ENCODE results near the gene TNC.

Gene TNC

DNA sequence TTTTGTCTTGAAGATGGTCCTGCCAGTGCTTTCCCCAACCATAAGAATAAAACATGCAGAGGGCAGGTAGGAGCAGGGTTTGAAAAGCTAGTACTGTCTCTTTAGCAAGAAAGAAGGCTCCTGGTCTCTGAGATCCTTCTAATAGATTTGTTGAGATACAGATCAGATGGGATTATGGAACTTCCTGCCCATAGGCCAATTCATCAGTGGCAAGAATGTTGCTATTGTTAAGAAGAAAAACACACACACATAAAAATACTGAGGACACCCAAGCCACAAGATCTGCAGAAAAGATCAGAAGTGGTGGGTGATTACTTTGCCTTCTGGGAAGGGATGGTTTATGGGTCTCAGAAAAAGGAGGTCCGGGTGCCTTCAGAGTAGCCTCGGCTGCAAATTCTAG lies 59.8 kb downstream of the TNC start:
- TF ChIP-seq, protein P1, sequence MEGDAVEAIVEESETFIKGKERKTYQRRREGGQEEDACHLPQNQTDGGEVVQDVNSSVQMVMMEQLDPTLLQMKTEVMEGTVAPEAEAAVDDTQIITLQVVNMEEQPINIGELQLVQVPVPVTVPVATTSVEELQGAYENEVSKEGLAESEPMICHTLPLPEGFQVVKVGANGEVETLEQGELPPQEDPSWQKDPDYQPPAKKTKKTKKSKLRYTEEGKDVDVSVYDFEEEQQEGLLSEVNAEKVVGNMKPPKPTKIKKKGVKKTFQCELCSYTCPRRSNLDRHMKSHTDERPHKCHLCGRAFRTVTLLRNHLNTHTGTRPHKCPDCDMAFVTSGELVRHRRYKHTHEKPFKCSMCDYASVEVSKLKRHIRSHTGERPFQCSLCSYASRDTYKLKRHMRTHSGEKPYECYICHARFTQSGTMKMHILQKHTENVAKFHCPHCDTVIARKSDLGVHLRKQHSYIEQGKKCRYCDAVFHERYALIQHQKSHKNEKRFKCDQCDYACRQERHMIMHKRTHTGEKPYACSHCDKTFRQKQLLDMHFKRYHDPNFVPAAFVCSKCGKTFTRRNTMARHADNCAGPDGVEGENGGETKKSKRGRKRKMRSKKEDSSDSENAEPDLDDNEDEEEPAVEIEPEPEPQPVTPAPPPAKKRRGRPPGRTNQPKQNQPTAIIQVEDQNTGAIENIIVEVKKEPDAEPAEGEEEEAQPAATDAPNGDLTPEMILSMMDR (IDR thresholded peaks at IDR 0.05; ENCODE audit: low read depth, low read length) = no peak
- in situ Hi-C loops (cut with HindIII; ENCODE audit: low sequenced_read_pairs) = no loop called here
- no peak for DNase-seq (ENCODE audit: low read depth, low spot score)
- no peak overlapping the region for H3K4me3 ChIP-seq (ENCODE audit: low read depth, low read length)

DNA sequence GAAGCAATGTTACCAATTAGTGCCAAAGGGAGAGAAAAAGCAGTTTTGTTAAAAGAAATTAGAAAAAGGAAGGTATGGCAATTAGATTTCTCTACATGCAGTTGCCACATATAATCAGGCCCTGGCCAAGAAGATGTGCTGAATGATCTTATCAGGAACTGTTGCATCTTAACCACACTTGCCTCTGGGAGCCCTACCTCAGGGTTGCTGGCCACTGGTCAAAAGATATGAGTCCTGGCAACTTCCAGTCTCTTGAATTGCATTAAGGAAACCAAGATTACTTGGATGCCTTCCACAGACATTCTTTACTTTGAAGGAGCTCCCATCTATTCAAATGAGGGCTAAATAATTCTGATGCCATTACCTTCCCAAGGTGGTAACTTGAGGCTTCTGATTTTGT lies 60.4 kb downstream of the TNC start:
- DNase-seq (ENCODE audit: low read depth, low spot score) = peak; percentile 49
- TF ChIP-seq, protein P1 (IDR thresholded peaks at IDR 0.05; ENCODE audit: low read depth, low read length) = no peak
- in situ Hi-C loops (cut with HindIII; ENCODE audit: low sequenced_read_pairs) = no loop called here

DNA sequence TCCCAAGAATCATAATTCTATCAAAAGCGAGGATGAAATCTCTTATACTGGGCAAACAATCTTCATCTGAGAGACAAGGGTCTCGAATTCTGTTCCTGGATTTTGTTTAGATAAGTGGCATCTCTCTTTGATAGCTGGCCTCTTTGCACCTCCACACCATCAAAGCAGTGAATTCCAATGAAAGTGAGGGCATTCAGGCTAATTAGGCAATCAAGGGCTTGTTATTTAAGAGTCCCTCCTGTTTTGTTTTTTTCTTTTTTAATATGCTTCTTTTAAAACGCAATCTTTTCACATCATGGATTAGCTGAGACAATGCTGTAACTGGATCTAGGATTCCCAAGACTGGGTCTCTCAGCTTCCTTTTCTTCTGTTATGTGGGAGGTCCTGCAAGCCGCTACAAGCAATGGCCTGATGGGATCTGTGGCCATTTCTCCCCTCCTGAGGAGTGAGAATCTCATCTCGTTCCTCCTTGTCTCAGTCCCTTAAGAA lies 67.9 kb downstream of the TNC start:
- in situ Hi-C loops (cut with HindIII; ENCODE audit: low sequenced_read_pairs) = no loop called here
- TF ChIP-seq, protein P1 (IDR thresholded peaks at IDR 0.05; ENCODE audit: low read depth, low read length) = no peak

More for the DNA sequence above, 60.4 kb downstream of the TNC start:
- H3K4me3 ChIP-seq (ENCODE audit: low read depth, low read length) = no peak overlapping the region

DNA sequence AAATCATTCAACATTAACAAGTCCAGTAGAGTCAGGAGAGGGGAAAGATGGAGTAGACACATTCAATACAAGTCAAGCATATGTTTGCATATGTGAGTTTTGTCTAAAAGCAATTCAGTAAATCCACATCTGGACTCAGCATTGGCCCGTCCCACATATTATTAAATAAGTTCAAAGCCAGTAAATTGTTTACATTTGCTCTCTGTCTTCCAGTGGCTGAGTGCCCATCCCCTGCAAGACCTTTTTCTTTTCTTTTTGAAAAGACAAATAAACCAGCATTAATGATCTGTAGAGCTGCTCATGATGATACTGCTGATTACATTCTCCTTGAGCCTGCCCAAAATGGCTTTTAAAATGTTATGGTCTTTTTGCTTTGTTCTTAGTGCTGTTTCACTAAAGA lies 71.1 kb downstream of the TNC start:
- no peak for DNase-seq (ENCODE audit: low read depth, low spot score)
- in situ Hi-C loops (cut with HindIII; ENCODE audit: low sequenced_read_pairs) = no loop called here
- TF ChIP-seq, protein P1 (IDR thresholded peaks at IDR 0.05; ENCODE audit: low read depth, low read length) = no peak
- no peak overlapping the region for H3K4me3 ChIP-seq (ENCODE audit: low read depth, low read length)

More for the DNA sequence above, 67.9 kb downstream of the TNC start:
- H3K4me3 ChIP-seq (ENCODE audit: low read depth, low read length) = no peak overlapping the region
- DNase-seq (ENCODE audit: low read depth, low spot score) = no peak

DNA sequence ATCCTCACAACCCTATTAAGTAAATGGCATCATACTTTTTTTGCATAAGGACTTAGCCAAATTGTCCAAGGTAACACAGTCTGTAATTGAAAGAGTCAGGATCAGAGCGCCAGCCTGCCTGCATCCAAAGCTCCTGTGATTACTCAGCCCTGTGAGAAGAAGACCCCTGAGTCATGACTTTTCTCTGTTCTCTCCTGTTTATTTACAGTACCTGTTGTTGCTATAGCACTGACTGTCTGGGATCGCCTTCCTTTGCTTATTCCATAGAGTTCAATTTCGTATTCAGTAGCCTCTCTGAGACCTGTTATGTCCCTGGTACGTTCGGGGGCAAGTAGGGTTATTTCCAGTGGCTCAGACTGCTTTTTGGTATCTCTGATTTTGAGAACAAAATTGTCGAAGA lies 71.8 kb downstream of the TNC start:
- in situ Hi-C loops (cut with HindIII; ENCODE audit: low sequenced_read_pairs) = no loop called here
- DNase-seq (ENCODE audit: low read depth, low spot score) = no peak
- H3K4me3 ChIP-seq (ENCODE audit: low read depth, low read length) = no peak overlapping the region
- TF ChIP-seq, protein P1 (IDR thresholded peaks at IDR 0.05; ENCODE audit: low read depth, low read length) = no peak

DNA sequence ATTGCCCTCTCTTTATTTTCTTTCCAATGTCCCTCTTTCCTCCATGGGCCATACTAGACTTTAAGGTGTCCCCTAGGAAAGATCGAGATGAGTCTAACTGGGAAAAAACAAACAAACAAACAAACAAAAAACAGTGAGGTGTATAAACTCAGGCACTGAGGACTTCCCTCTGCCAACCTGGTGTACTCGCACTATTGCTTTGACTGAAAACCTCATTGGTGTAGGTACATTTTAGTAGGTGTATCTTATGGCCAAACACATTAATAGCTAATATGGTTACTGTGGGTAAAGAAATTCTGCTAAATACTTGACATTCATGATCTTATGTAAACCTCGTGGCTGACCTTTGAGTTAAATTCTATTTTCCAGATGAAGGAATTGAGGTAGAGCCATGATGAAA lies 74.3 kb downstream of the TNC start:
- in situ Hi-C loops (cut with HindIII; ENCODE audit: low sequenced_read_pairs) = no loop called here
- no peak for DNase-seq (ENCODE audit: low read depth, low spot score)
- H3K4me3 ChIP-seq (ENCODE audit: low read depth, low read length) = no peak overlapping the region
- TF ChIP-seq, protein P1 (IDR thresholded peaks at IDR 0.05; ENCODE audit: low read depth, low read length) = no peak

Data from astrocyte of the spinal cord (primary cell).